Activated T-cell treated with anti-CD3 and anti-CD28 coated beads, Interleukin-2, amount 50 U/mL, for 72 hours (primary cell): Measurements from ENCODE around the gene SLC9A4. TPM values are rescaled to one million over a fixed set of nuclear protein-coding genes. Genes with fewer than 3 reads are reported as not detected.
A peak's percentile ranks its signal among the peaks of the same experiment; 100 is the strongest.
"Not testable (repeated sequence)": the region's sequence is repeated elsewhere in the genome, so short reads cannot be mapped to it uniquely, and the experiment has no call there.

Experiments used
- ATAC-seq, 2 donors: fragments of 150-1000 bp; cut with Tn5 transposase; replicated peaks in 1 of 2; 2 replicates each; pipeline ENCODE4 v1.10.0; 2021; ENCODE audit warnings: moderate library complexity in 2 of 2, mild to moderate bottlenecking in 1 of 2
- DNase-seq, 2 donors: peaks; one replicate each; pipeline ENCODE4 v3.0.0; 2021 to 2022; ENCODE audit warnings: mixed read lengths in 1 of 2
- H3K27ac Mint-ChIP-seq: one replicate; pipeline ENCODE4 v1.8.0; 2022; ENCODE audit warnings: mild to moderate bottlenecking, moderate library complexity, mixed read lengths
- H3K27me3 Mint-ChIP-seq: one replicate; pipeline ENCODE4 v1.8.0; 2022; ENCODE audit warnings: low read depth, mixed read lengths
- H3K36me3 Mint-ChIP-seq, 2 donors: one replicate each; pipeline ENCODE4 v1.8.0; 2022; ENCODE audit warnings: mixed read lengths in 2 of 2, mild to moderate bottlenecking in 1 of 2; ENCODE audit not compliant: insufficient read depth in 2 of 2
- H3K4me1 Mint-ChIP-seq: one replicate; pipeline ENCODE4 v1.8.0; 2022; ENCODE audit warnings: low read depth, mixed read lengths
- H3K4me3 Mint-ChIP-seq, 2 donors: one replicate each; pipeline ENCODE4 v1.8.0; 2022; ENCODE audit warnings: mild to moderate bottlenecking in 2 of 2, mixed read lengths in 2 of 2, moderate library complexity in 2 of 2
- H3K9me3 Mint-ChIP-seq, 2 donors: one replicate each; pipeline ENCODE4 v1.8.0; 2022; ENCODE audit warnings: mixed read lengths in 2 of 2
- total RNA-seq, 2 donors: library from RNA; stranded (reverse); gene quantifications; one replicate each; pipeline ENCODE4 v1.2.3, GENCODE V29; 2022

The SLC9A4 gene
- total RNA-seq, 2 donors from 2014 or later = 0.14 TPM; not detected in 1

GRCh38 chr2:102549027-102549426, 76.0 kb downstream of the SLC9A4 start:
- H3K4me1 Mint-ChIP-seq = no peaks in the 10 kb centered on the region
- H3K9me3 Mint-ChIP-seq = peaks cover 12 to 16% of the 10 kb centered on the region in 2 donors
- DNase-seq = no peak
- peaks cover 11% of the 10 kb centered on the region for H3K27me3 Mint-ChIP-seq
- H3K27ac Mint-ChIP-seq = no peak overlapping the region
- peaks cover 7% of the 10 kb centered on the region in 2 donors for H3K36me3 Mint-ChIP-seq
- no peak overlapping the region for H3K4me3 Mint-ChIP-seq
- no peak for ATAC-seq

DNA sequence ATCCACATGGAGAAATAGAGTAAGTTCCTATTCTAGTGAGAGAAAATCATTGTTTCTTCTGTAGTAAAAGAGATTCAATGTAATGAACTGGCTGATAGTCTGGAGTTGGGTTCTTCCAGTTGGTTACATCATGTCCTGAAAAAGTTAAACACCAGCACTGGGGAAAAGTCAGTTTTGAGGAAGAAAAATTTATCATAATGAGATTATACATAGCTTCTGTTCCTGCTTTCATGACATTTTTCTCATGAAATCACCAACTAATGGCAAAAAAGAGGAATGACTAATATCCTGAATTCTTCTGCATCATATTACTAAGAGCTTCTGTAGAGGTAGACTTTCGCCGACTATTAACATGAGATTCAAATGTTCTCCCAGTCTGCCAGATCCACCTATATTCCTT, 77.1 kb downstream of the SLC9A4 start:
- peaks cover 10% of the 10 kb centered on the region for H3K27me3 Mint-ChIP-seq

DNA sequence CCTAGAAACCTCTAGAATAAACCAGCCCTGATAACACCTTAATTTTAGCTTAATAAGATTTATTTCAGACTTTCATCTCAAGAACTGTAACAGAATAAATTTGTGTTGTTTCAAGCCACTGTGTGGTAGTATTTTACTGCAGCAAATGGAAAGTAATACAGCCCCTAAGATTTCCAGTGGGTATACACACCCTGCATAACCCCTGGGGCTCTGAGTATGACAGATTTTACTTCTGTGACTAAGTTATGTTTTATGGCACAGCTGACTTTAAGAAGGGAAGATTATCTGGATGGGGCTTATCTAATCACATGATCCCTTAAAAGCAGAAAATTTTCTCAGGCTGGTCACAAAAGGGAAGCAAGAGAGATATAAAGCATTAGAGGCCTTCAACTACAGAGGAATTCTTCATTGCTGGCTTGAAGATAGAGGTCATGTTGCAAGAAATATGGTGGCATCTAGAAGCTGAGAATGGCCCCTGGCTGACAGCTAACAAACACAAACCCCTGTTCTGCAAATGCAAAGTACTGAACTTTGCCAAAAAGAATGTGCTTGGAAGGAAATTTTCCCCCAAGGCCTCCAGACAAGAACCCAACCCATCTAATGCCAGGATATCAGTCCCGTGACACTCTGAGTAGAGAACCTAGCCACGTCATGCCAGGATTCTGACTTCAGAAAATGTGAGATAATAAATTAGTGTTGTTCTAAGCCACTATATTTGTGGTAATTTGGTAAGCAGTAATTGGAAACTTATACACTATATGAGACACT, 78.5 kb downstream of the SLC9A4 start:
- DNase-seq (no peak), ATAC-seq (no peak)
- Mint-ChIP-seq H3K4me1 (no peaks in the 10 kb centered on the region), H3K9me3 (peaks cover 12 to 16% of the 10 kb centered on the region in 2 donors), H3K27me3 (peaks cover 10% of the 10 kb centered on the region), H3K4me3 (no peak overlapping the region), H3K27ac (no peak overlapping the region), H3K36me3 (peaks cover 7% of the 10 kb centered on the region in 2 donors)

More for the DNA sequence above, 77.1 kb downstream of the SLC9A4 start:
- no peak for DNase-seq
- ATAC-seq = no peak
- H3K27ac Mint-ChIP-seq = no peak overlapping the region
- H3K9me3 Mint-ChIP-seq = peaks cover 12 to 16% of the 10 kb centered on the region in 2 donors
- H3K36me3 Mint-ChIP-seq = peaks cover 7% of the 10 kb centered on the region in 2 donors
- H3K4me1 Mint-ChIP-seq = no peaks in the 10 kb centered on the region
- no peak overlapping the region for H3K4me3 Mint-ChIP-seq

DNA sequence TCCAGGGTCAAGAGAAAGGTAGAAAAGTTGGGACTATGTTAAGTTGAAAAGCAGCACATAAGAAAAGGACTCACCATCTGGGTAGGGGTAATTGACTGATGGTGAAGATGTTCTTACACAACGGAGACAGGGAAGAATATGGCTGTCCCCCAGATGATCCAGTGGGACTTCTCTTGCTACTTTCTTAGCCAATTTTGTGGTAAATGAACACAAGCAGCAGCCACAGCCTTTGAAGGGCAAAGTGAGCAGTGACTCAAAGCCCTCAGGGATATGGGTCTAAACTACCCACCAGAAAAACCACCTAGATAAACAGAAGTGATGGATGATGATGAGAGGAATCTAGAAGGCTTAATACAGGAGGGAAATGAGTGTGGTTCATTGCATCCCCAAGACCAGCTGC, 80.6 kb downstream of the SLC9A4 start:
- peaks cover 3 to 4% of the 10 kb centered on the region in 2 donors for H3K36me3 Mint-ChIP-seq
- no peak for ATAC-seq

DNA sequence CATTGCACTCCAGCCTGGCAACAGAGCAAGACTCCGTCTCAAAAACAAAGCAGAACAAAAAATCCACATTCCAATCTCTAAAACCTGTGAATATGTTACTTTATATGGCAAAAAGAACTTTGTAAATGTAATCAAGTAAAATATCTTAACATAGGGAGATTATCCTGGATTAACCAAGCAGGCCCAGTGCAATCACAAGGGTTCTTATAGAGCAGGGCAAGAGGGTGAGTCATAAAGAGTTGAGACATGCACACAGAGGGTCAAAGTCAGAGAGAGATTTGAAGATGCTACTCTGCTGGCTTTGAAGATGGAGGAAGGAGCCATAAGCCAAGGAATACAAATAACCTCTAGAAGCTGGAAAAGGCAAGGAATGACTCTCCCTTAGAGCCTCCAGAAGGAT, 85.4 kb downstream of the SLC9A4 start:
- no peaks in the 10 kb centered on the region for H3K4me1 Mint-ChIP-seq
- no peaks in the 10 kb centered on the region for H3K36me3 Mint-ChIP-seq
- H3K9me3 Mint-ChIP-seq = peaks cover 3 to 4% of the 10 kb centered on the region in 2 donors
- ATAC-seq (no peak), DNase-seq (no peak)
- H3K27ac Mint-ChIP-seq = no peak overlapping the region
- H3K4me3 Mint-ChIP-seq = no peak overlapping the region
- peaks cover 8% of the 10 kb centered on the region for H3K27me3 Mint-ChIP-seq

More for the DNA sequence above, 80.6 kb downstream of the SLC9A4 start:
- Mint-ChIP-seq H3K27me3 (peaks cover 10% of the 10 kb centered on the region), H3K4me1 (no peaks in the 10 kb centered on the region), H3K9me3 (peaks cover 6 to 11% of the 10 kb centered on the region in 2 donors), H3K27ac (no peak overlapping the region), H3K4me3 (no peak overlapping the region)
- DNase-seq = no peak

GRCh38 chr2:102562542-102562941, 89.5 kb downstream of the SLC9A4 start:
- not testable (repeated sequence) for H3K27ac Mint-ChIP-seq, H3K36me3 Mint-ChIP-seq, ATAC-seq, H3K4me3 Mint-ChIP-seq, DNase-seq, H3K4me1 Mint-ChIP-seq, H3K9me3 Mint-ChIP-seq
- H3K27me3 Mint-ChIP-seq = peaks cover 15% of the 10 kb centered on the region

GRCh38 chr2:102575888-102576287, 102.9 kb downstream of the SLC9A4 start:
- Mint-ChIP-seq H3K4me1 (no peaks in the 10 kb centered on the region), H3K4me3 (no peak overlapping the region)

DNA sequence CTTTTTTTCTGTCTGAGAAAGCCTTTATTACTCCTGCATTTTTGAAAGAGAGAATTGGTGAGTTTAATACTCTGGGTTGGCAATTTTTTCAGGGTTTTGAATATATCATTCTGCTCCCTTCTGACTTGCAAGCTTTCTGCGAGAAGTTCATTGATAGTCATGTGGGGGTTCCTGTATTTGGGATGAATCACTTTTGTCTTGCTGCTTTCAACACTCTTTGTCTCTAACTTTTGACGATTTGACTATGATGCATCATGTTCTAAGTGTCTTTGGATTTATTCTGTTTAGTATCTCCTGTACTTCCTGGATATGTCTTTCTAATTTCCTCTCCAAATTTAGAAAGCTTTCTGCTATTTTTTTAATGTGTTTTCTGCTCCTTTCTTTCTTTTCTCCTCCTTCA, 105.3 kb downstream of the SLC9A4 start:
- ATAC-seq (no peak), DNase-seq (no peak)
- peaks cover 6% of the 10 kb centered on the region for H3K4me1 Mint-ChIP-seq
- no peak overlapping the region for H3K27ac Mint-ChIP-seq
- H3K36me3 Mint-ChIP-seq = peaks cover 0 to 4% of the 10 kb centered on the region in 2 donors
- no peak overlapping the region for H3K4me3 Mint-ChIP-seq
- H3K27me3 Mint-ChIP-seq = peaks cover 21% of the 10 kb centered on the region
- H3K9me3 Mint-ChIP-seq = peaks cover 4 to 6% of the 10 kb centered on the region in 2 donors

More at GRCh38 chr2:102575888-102576287, 102.9 kb downstream of the SLC9A4 start:
- Mint-ChIP-seq H3K27ac (no peak overlapping the region), H3K36me3 (peaks cover 0 to under 1% of the 10 kb centered on the region in 2 donors), H3K27me3 (peaks cover 21% of the 10 kb centered on the region), H3K9me3 (peaks cover 1 to 5% of the 10 kb centered on the region in 2 donors)
- ATAC-seq (no peak), DNase-seq (no peak)

DNA sequence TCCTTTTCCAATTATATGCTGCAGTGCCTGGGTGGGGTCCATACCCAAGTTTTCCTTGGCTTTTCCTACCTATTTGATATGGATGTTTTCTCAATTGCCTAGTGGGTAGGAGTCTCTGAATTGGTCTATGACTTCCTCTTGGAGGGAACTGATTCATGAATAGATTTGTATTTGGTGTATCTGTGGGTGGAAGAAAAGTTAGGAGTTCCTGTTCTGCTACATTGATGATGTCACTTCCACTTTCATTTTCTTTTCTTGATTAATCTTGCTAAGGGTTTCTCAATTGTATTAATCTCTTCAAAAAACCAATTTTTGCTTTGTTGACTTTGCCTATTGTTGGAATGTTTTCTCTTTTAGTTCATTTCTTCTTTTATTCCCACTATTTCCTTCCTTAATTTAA, 108.9 kb downstream of the SLC9A4 start:
- peaks cover 8% of the 10 kb centered on the region for H3K27me3 Mint-ChIP-seq
- no peak overlapping the region for H3K27ac Mint-ChIP-seq
- DNase-seq = no peak
- ATAC-seq = no peak
- H3K9me3 Mint-ChIP-seq = peaks cover 3 to 6% of the 10 kb centered on the region in 2 donors
- H3K36me3 Mint-ChIP-seq = peaks cover 1 to 4% of the 10 kb centered on the region in 2 donors
- H3K4me3 Mint-ChIP-seq = peak overlapping the region in 1 of 2 donors; percentile 49
- H3K4me1 Mint-ChIP-seq = peaks cover 6% of the 10 kb centered on the region

GRCh38 chr2:102582845-102583244, 109.8 kb downstream of the SLC9A4 start:
- DNase-seq (no peak), ATAC-seq (no peak)
- H3K36me3 Mint-ChIP-seq = peaks cover 1 to 4% of the 10 kb centered on the region in 2 donors
- H3K27me3 Mint-ChIP-seq = peaks cover 7% of the 10 kb centered on the region
- H3K4me1 Mint-ChIP-seq = peaks cover 6% of the 10 kb centered on the region
- peaks cover 3 to 4% of the 10 kb centered on the region in 2 donors for H3K9me3 Mint-ChIP-seq
- H3K27ac Mint-ChIP-seq = no peak overlapping the region
- no peak overlapping the region for H3K4me3 Mint-ChIP-seq

Other genes with a start within 250 kb of the SLC9A4 start
- gene IL1RL1, start 161.7 kb upstream of the SLC9A4 start, total RNA-seq = 1 to 10 TPM; 1.6 to 2.2 TPM
- gene IL18R1, start 117.4 kb upstream of the SLC9A4 start, total RNA-seq = 10 to 100 TPM; 56.5 to 68.0 TPM
- gene IL18RAP, start 50.1 kb upstream of the SLC9A4 start, total RNA-seq = 1 to 10 TPM; 7.6 to 9.5 TPM
- gene SLC9A2, start 146.3 kb downstream of the SLC9A4 start, total RNA-seq = under 1 TPM in 1 of 2 donors, not detected in 1; 0.19 TPM